HG03575 (cell line): ENCODE results near the gene LRRC26.

ENCODE experiments used
- ATAC-seq: cut with Tn5 transposase; IDR thresholded peaks from one replicate; pipeline ENCODE4 v1.9.1; 2021; ENCODE audit not compliant: unreplicated experiment, insufficient number of reproducible peaks, low FRiP score; ENCODE audit errors: extremely low read depth

Gene LRRC26

GRCh38 chr9:137160054-137160425 lies 9.8 kb downstream of the LRRC26 start:
- ATAC-seq = no peak

DNA sequence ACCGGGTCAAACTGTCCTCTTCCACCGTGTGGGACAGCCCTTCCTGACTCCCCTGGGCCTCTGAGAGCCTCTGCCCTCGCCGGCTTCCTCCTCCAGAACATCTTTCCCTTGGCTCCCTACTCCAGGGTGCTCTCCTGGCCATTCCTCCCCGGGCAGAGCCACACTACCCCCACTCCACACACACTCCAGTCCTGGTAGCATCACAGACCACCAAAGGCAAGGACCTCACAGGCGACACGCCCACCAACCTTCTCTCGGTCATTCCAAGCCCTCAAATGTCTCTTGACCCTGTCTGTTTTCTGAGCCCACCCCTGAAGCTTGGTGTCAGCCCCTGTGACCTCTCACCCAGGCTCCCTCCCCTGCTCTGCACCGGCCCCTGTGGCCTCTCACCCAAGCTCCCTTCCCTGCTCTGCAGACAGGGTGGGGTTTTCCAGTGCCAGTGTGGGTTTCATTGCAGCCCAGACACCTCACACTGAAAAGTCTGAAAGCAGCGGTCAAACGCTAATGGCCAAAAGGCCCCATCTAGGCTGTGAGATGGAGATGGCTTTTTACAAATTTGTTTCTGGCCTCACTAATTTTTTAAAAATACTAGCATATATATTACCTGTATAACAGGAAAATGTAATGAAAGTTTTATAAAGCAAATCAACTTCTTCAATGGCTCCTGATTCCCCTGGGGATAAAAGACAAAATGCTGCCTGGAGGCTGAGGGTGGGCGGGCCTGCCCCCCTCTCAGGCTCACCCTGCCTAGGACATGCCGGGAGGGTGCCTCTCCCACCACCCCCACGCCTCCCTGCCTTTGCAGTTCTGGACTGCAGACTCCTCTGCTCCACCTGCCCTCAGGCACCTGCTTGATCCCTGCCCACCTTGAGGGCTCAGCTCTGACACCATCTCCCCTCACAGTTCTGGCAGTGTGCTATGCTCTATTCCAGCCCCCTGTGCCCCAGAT lies 10.5 kb downstream of the LRRC26 start:
- ATAC-seq = no peak

DNA sequence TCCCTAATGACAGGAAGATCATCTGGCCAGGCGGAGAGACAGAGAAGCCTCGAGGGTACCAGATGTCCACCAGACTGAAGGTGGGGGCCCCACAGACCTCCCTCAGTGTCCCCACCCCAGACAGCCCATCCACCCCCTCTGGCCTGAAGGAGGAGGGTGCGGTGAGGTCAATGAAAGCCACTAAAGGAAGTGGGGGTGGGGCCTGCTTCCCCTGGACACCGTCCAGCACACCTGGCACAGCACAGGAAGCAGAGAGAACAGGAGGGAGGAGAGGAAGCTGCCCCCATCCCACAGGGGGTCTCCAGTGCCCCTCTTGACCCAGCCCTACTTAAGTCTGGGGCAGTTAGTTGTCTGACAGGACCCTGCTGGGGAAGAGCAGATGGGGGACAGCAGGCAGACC lies 11.2 kb downstream of the LRRC26 start:
- ATAC-seq = no peak

DNA sequence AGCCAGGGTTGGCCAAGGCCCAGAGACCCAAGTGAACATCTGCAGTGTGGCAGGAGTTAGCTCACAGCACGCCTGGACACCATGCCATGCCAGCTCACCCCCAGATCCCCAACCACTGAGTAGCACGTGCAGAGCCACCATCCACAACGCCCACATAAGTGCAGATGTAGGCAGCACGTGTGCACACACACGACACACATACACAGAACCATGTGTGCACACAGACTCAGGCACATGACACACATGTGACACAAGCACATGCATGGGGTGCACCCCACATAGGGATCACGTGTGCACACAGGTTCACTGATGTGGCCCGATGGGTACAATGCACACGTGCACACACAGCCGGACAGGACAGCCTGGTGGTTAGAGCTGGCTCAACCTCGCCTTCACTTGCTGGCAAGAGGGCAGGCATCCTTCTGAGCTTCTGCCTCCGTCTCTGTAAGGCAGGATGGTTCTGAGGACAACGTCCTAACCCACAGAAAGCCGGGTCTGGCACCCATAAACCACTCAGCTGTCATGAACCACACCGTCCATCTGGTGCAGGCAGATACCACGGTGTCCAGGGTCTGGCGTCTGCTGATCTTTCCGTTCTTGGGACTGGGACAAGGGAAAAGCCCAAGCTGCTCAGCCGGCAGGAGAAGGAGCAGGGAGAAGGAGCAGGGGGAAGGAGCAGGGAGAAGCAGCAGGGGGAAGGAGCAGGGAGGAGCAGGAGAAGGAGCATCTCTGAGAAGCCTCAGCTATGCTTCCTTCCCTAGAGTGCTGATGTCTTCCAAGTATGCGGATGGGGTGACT lies 12.0 kb downstream of the LRRC26 start:
- ATAC-seq = no peak

DNA sequence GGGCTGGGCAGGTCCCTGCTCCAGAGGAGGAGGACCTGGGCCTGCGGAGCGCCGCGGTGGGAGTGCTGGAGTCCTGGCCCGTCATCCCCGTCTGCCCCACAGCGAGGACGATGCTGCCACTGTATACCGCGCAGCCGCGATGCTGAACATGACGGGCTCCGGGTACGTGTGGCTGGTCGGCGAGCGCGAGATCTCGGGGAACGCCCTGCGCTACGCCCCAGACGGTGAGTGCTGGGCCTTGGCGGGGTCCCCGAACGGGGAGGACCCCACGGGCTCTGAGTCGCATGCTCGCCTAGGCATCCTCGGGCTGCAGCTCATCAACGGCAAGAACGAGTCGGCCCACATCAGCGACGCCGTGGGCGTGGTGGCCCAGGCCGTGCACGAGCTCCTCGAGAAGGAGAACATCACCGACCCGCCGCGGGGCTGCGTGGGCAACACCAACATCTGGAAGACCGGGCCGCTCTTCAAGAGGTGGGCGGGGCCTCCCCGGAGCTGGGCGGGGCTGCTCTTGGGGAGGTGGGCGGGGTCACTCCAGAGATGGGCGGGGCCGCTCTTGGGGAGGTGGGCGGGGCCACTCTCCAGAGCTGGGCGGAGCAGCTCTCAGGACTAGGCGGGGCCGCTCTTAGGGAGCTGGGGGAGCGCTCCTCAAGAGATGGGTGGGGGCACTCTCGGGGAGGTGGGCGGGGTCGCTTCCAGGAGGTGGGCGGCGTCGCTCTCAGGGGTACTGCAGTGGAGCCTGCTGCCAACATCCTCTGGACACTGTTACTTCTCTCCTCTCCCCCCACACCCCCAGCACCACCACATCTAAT lies 13.1 kb downstream of the LRRC26 start:
- no peak for ATAC-seq

DNA sequence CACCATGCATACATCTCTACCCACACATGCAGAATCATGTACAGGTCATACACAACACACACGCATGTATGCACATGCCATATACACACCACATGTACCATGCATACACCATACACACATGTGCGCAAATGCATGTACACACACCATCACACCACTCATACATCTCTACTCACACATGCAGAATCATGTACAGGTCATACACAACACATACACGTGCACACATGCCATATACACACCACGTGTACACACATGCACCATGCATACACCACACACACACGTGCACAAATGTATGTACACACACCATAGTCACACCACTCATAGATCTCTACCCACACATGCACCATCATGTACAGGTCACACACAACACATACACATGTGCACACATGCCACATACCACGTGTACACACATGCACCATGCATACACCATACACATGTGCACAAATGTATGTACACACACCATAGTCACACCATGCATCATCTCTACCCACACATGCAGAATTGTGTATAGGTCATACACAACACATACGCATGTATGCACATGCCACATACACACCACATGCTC lies 16.9 kb downstream of the LRRC26 start:
- ATAC-seq = no peak

- no peak for ATAC-seq
Observed at GRCh38 chr9:137150617-137151457, 19.0 kb downstream of the LRRC26 start.

GRCh38 chr9:137149942-137150616 lies 19.8 kb downstream of the LRRC26 start:
- ATAC-seq = no peak

- ATAC-seq = no peak
Observed at GRCh38 chr9:137149363-137149762, 20.5 kb downstream of the LRRC26 start.

DNA sequence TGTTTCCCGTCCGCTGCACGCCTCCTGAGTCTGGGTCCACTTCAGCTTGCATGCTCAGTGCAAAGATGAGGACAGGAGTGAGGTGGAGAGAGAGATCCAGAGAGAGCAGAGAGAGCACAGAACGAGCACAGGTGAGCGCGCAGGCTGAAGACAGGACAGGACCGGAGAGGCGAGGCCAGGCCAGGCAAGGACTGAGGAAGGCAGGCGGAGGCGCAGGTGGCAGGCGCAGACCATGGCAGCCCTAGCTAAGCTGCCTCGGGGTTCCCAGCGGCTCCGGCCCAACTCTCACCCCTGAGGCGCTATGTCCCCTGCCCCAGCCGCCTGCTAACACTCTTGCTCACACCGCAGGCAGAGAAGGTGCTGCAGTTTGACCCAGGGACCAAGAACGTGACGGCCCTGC lies 21.2 kb downstream of the LRRC26 start:
- no peak for ATAC-seq

GRCh38 chr9:137148242-137148641 lies 21.6 kb downstream of the LRRC26 start:
- ATAC-seq = no peak

GRCh38 chr9:137147793-137148160 lies 22.1 kb downstream of the LRRC26 start:
- no peak for ATAC-seq

DNA sequence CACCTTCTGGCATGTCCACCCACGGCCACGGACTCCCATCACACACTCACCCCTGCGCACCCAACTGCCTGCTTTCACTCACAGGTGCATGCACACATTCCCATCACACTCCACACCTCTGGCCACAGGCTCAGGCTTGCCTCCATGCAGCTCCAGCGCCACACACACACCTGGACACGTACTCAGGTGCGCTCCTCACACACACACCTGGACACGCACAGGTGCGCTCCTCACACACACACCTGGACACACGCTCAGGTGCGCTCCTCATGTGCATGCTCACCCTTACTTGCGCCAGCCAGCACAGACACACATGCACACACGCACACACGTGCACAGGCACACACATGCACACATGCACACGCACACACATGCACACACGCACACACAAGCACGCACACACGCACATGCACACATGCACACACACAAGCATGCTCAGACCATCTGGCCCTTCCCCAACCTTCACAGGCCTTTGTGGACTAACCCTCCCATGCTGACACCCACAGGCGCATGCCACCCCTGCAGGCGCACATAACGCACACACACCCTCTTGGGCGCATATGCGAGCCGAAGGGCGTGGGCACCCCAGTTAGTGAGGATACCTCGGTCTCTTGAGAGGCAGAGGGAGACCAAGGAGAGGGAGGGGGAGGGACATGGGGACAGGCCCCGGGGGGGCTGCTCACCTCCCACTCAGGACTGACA lies 22.6 kb downstream of the LRRC26 start:
- no peak for ATAC-seq

DNA sequence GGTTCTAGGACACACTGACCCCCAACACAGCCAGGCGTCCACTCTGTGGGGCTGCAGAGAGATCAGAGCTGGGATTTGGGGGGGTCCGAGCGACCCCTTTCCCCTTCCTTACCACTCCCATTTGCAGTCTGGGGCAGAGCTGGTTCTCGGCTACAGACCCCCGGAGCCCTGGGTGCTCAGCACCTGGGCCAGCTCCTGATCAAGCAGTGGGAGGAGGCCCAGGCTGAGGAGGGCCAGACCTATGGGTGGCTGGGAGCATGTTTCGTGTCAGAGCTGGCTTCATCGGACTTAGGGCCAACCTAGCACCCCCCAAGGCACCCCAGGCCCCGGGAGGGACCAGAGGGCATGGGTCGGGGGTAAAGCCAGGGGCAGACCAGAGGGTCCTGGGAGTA lies 23.3 kb downstream of the LRRC26 start:
- no peak for ATAC-seq

GRCh38 chr9:137145731-137146526 lies 23.9 kb downstream of the LRRC26 start:
- no peak for ATAC-seq

GRCh38 chr9:137143459-137143858 lies 26.4 kb downstream of the LRRC26 start:
- ATAC-seq = no peak
